Astrocyte of the spinal cord (primary cell): ENCODE results near the gene FARP1.

Experiments used
- DNase-seq: peaks from one replicate; pipeline ENCODE4 v3.0.0; 2011; ENCODE audit warnings: low read depth, low spot score
- H3K4me3 ChIP-seq: 2 replicates; pipeline ENCODE4 v1.5.1; 2011; ENCODE audit warnings: low read depth, mild to moderate bottlenecking, low read length, moderate library complexity
- CTCF ChIP-seq: IDR thresholded peaks from 2 replicates; pipeline ENCODE4 v1.5.1; 2012; ENCODE audit warnings: low read depth, mild to moderate bottlenecking, low read length, inconsistent platforms
- in situ Hi-C: cut with HindIII; loops from 2 replicates; pipeline ENCODE4 v1.10.0; 2017; ENCODE audit warnings: low sequenced_read_pairs

Gene FARP1

GRCh38 chr13:98295371-98295770, 152.5 kb downstream of the FARP1 start:
- DNase-seq = no peak
- no peak for TF ChIP-seq CTCF
- H3K4me3 ChIP-seq = no peak overlapping the region
- in situ Hi-C loops = no loop called here

GRCh38 chr13:98297051-98297450, 154.2 kb downstream of the FARP1 start:
- in situ Hi-C loops = no loop called here
- H3K4me3 ChIP-seq = no peak overlapping the region
- no peak for DNase-seq
- no peak for TF ChIP-seq CTCF

- no peak for DNase-seq
- TF ChIP-seq CTCF = no peak
- no peak overlapping the region for H3K4me3 ChIP-seq
- in situ Hi-C loops = no loop called here
These were observed 154.9 kb downstream of the FARP1 start for GRCh38 chr13:98297745-98298144.

GRCh38 chr13:98298599-98298998, 155.7 kb downstream of the FARP1 start:
- in situ Hi-C loops = no loop called here
- no peak for DNase-seq
- no peak for TF ChIP-seq CTCF
- H3K4me3 ChIP-seq = no peak overlapping the region

GRCh38 chr13:98299235-98299965, 156.5 kb downstream of the FARP1 start:
- no peak for TF ChIP-seq CTCF
- DNase-seq = no peak
- H3K4me3 ChIP-seq = no peak overlapping the region
- in situ Hi-C loops = no loop called here

GRCh38 chr13:98299966-98300350, 157.1 kb downstream of the FARP1 start:
- in situ Hi-C loops = no loop called here
- no peak overlapping the region for H3K4me3 ChIP-seq
- TF ChIP-seq CTCF = no peak
- DNase-seq = no peak
